Transverse colon (tissue), 4 donors: ENCODE data around the gene CCDC12. TPM values are rescaled to one million over a fixed set of nuclear protein-coding genes. Genes with fewer than 3 reads are reported as not detected.

Source experiments
- DNase-seq: peaks from one replicate; pipeline ENCODE4 v3.0.0-alpha.2; 2019
- H3K27ac ChIP-seq, 4 donors: fragments of 200-600 bp; sonication (generic); 2 replicates each; pipeline ENCODE4 v1.5.1; 2016 to 2018; ENCODE audit warnings: inconsistent platforms in 4 of 4
- H3K27me3 ChIP-seq: fragments of 200-600 bp; sonication (generic); 2 replicates; pipeline ENCODE4 v1.5.1; 2017; ENCODE audit warnings: inconsistent platforms
- H3K36me3 ChIP-seq, 4 donors: fragments of 200-600 bp; sonication (generic); 2 replicates each; pipeline ENCODE4 v1.5.1; 2017 to 2019; ENCODE audit warnings: inconsistent platforms in 4 of 4
- H3K4me1 ChIP-seq, 4 donors: fragments of 200-600 bp; sonication (generic); 2 replicates each; pipeline ENCODE4 v1.5.1; 2017 to 2020; ENCODE audit warnings: inconsistent platforms in 4 of 4
- H3K4me3 ChIP-seq, 4 donors: fragments of 200-600 bp; sonication (generic); 1 replicate in 1 of 4; 2 replicates in 3 of 4; pipeline versions ENCODE4 v1.5.1 to v1.6.1; 2017 to 2019; ENCODE audit warnings: inconsistent platforms in 4 of 4
- H3K9me3 ChIP-seq, 2 donors: fragments of 200-600 bp; sonication (generic); 2 replicates each; pipeline ENCODE4 v1.5.1; 2017 to 2019; ENCODE audit warnings: inconsistent platforms in 2 of 2
- CTCF ChIP-seq, 5 experiments: fragments of 200-600 bp in 3 of 5; fragments of 450-650 bp in 2 of 5; sonication (generic) in 3 of 5; IDR thresholded peaks; 1 replicate in 2 of 5; 2 replicates in 3 of 5; pipeline ENCODE4 v1.5.1; 2016 to 2017; ENCODE audit warnings: antibody characterized with exemption in 5 of 5, inconsistent platforms in 3 of 5, mild to moderate bottlenecking in 2 of 5, moderate library complexity in 1 of 5
- EP300 ChIP-seq: sonication (generic); formaldehyde crosslinking; IDR thresholded peaks from one replicate; pipeline ENCODE4 v1.6.1; 2017; ENCODE audit warnings: antibody characterized with exemption, low read depth
- POLR2A ChIP-seq: fragments of 450-650 bp; IDR thresholded peaks from one replicate; pipeline ENCODE4 v1.6.1; 2016; ENCODE audit warnings: antibody characterized with exemption, mild to moderate bottlenecking, moderate library complexity
- POLR2AphosphoS5 ChIP-seq, 3 donors: sonication (generic); formaldehyde crosslinking; IDR thresholded peaks; one replicate each; pipeline ENCODE4 v1.6.1; 2016; ENCODE audit warnings: antibody characterized with exemption in 3 of 3
- WGBS, 2 donors: methylation state at CpG; one replicate each; pipeline ENCODE4 v1.1.5; 2018; ENCODE audit warnings: low coverage in 1 of 2; 5-methylcytosine and 5-hydroxymethylcytosine counted together
- in situ Hi-C, 4 donors: fragments of 200-750 bp; cut with MboI; loops; one replicate each; pipeline versions ENCODE4 v1.15.0 to v1.15.1; 2017; ENCODE audit warnings: low sequenced_read_pairs in 3 of 4, low pct_ligation_motif_present in 1 of 4, low pct_unique_long_range_greater_than_20kb in 1 of 4
- intact Hi-C: fragments of 100-400 bp; cut with DNase I; formaldehyde crosslinking; loops from one replicate; pipeline ENCODE4 v1.15.1; 2023; ENCODE audit warnings: low total_unique reads
- total RNA-seq, 4 donors: library from RNA; depleted of rRNA; stranded (reverse); fragments of >200 nt; gene quantifications; one replicate each; pipeline ENCODE4 v1.1.0, GENCODE V29; 2016

The CCDC12 gene
- total RNA-seq, 4 donors from 2014 or later, result 50.1 to 72.9 (median 53.0) TPM

DNA sequence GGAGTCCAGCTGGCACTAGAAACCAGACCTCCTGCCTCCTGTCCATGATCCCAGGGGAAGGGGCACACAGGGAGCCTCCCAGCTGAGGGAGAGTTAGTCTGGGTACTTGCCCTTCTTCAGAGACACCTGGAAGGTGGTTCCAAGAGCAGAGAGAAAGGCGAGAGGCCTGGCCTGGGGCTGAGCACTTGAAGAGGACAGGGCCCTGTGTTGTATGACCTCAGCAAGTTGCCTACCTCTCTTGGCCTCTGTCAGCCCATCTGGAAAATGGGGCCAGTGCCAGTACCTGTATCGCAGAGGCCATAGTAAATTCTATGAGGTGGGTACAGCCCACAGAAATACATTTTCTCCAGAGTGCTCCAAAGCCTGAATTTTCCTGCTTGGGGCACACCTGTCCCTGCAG lies 79.5 kb downstream of the CCDC12 start:
- intact Hi-C loops (no loop called here), in situ Hi-C loops (loop anchor here in 2 of 4 donors (5.0 to 10.0 kb wide), 2 partner anchors 182 to 185 kb away; partner anchors contain the start of gene PRSS50 (in 1 of the 2))
- TF ChIP-seq EP300 (no peak), POLR2AphosphoS5 (IDR thresholded peaks at IDR 0.05) (no peak), POLR2A (no peak), CTCF (IDR thresholded peaks at IDR 0.05) (no peak)
- no peak for DNase-seq
- Histone ChIP-seq H3K27ac (no peak overlapping the region), H3K9me3 (no peaks in the 10 kb centered on the region), H3K36me3 (no peaks in the 10 kb centered on the region), H3K27me3 (peaks cover 35% of the 10 kb centered on the region), H3K4me1 (peaks cover 0 to 19% (median 18%) of the 10 kb centered on the region in 4 donors), H3K4me3 (no peak overlapping the region)
- 89% methylated on average over 2 of the region's 2 CpGs; no CpG with 5 or more reads in 1 of the 2 donors for WGBS, 2 donors

GRCh38 chr3:46896386-46896785 lies 80.2 kb downstream of the CCDC12 start:
- TF ChIP-seq CTCF (IDR thresholded peaks at IDR 0.05) (no peak), POLR2AphosphoS5 (IDR thresholded peaks at IDR 0.05) (no peak), EP300 (no peak), POLR2A (no peak)
- WGBS, 2 donors, result 74 to 89% methylated on average over 3 to 5 of the region's 5 CpGs
- in situ Hi-C loops (loop anchor here in 2 of 4 donors (5.0 to 10.0 kb wide), 2 partner anchors 182 to 184 kb away; partner anchors contain the start of gene PRSS50 (in 1 of the 2)), intact Hi-C loops (no loop called here)
- Histone ChIP-seq H3K4me1 (peaks cover 0 to 22% (median 22%) of the 10 kb centered on the region in 4 donors), H3K9me3 (no peaks in the 10 kb centered on the region), H3K36me3 (no peaks in the 10 kb centered on the region), H3K4me3 (no peak overlapping the region), H3K27me3 (peaks cover 35% of the 10 kb centered on the region), H3K27ac (no peak overlapping the region)
- no peak for DNase-seq

DNA sequence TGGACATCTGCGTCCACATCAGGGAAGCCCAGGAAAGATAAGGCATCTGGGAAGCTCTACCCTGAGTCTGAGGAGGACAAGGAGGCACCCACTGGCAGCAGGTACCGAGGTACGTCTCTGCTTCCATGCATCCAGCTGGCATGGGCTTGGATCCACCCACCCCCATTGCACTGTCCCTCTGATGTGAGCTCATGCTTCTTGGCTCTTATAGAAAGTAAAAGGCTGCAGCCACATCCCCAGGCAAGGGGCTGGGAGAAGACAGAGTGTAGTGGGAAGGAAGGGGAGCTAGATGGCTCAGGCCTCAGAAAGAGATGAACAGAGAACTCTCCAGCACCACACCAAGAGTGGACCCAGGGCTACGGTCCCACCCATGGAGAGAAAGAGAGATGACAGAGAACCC lies 80.8 kb downstream of the CCDC12 start:
- H3K9me3 ChIP-seq, result no peaks in the 10 kb centered on the region
- H3K27me3 ChIP-seq, result peaks cover 35% of the 10 kb centered on the region
- peaks cover 0 to 22% (median 22%) of the 10 kb centered on the region in 4 donors for H3K4me1 ChIP-seq
- TF ChIP-seq EP300, result no peak
- TF ChIP-seq POLR2A, result no peak
- TF ChIP-seq POLR2AphosphoS5 (IDR thresholded peaks at IDR 0.05), result no peak
- no peak for TF ChIP-seq CTCF (IDR thresholded peaks at IDR 0.05)
- 83 to 85% methylated on average over 1 to 4 of the region's 4 CpGs for WGBS, 2 donors
- H3K4me3 ChIP-seq, result no peak overlapping the region
- intact Hi-C loops (loop anchor here (2.0 kb wide), 1 partner anchor 29 kb away; no protein-coding TSS in a partner anchor), in situ Hi-C loops (loop anchor here in 2 of 4 donors (5.0 to 10.0 kb wide), 2 partner anchors 181 to 183 kb away; partner anchors contain the start of gene PRSS50 (in 1 of the 2))
- no peak for DNase-seq
- H3K36me3 ChIP-seq, result no peaks in the 10 kb centered on the region
- no peak overlapping the region for H3K27ac ChIP-seq

GRCh38 chr3:46895204-46895660 lies 81.3 kb downstream of the CCDC12 start:
- in situ Hi-C loops (loop anchor here in 2 of 4 donors (5.0 to 10.0 kb wide), 2 partner anchors 180 to 183 kb away; partner anchors contain the start of gene PRSS50 (in 1 of the 2)), intact Hi-C loops (loop anchor here (2.0 kb wide), 1 partner anchor 28 kb away; no protein-coding TSS in a partner anchor)
- DNase-seq, result peak; percentile 74
- Histone ChIP-seq H3K9me3 (no peaks in the 10 kb centered on the region), H3K27me3 (peaks cover 35% of the 10 kb centered on the region), H3K36me3 (no peaks in the 10 kb centered on the region), H3K4me3 (no peak overlapping the region), H3K4me1 (peaks cover 0 to 22% (median 22%) of the 10 kb centered on the region in 4 donors), H3K27ac (no peak overlapping the region)
- WGBS, 2 donors, result 17 to 22% methylated on average over 1 to 5 of the region's 5 CpGs
- TF ChIP-seq EP300, result no peak
- TF ChIP-seq CTCF (IDR thresholded peaks at IDR 0.05), result peak; percentile 78 to 84 (median 82)
- TF ChIP-seq POLR2A, result no peak
- TF ChIP-seq POLR2AphosphoS5 (IDR thresholded peaks at IDR 0.05), result no peak
